Measurements from ENCODE around the gene TMEM117. TPM values are rescaled to one million over a fixed set of nuclear protein-coding genes. Genes with fewer than 3 reads are reported as not detected.
A peak's percentile ranks its signal among the peaks of the same experiment; 100 is the strongest.

TMEM117 gene
- polyA plus RNA-seq (ENCODE audit: insufficient read depth in 1 of 5, insufficient read length in 5 of 5, low replicate concordance in 1 of 5), result 1 to 10 TPM; 5.4 to 7.3 (median 6.0) TPM
- long read RNA-seq, donor 1, partial matches to known transcripts, result 0 of 3 reads
- long read RNA-seq, donor 1, other reads (novel, unspliced or antisense), result 0 of 3 reads
- long read RNA-seq, donor 2, partial matches to known transcripts, result 0 of 1 reads
- long read RNA-seq, donor 2, other reads (novel, unspliced or antisense), result 0 of 1 reads
- long read RNA-seq, donor 3, partial matches to known transcripts, result 0 of 2 reads
- long read RNA-seq, donor 3, other reads (novel, unspliced or antisense), result 0 of 2 reads
- long read RNA-seq, donor 4, partial matches to known transcripts, result 0 of 3 reads
- long read RNA-seq, donor 4, other reads (novel, unspliced or antisense), result 0 of 3 reads
- long read RNA-seq, donor 5, partial matches to known transcripts, result 0 of 1 reads
- long read RNA-seq, donor 5, other reads (novel, unspliced or antisense), result 0 of 1 reads
- long read RNA-seq, donor 6, partial matches to known transcripts, result 0 of 4 reads
- long read RNA-seq, donor 6, other reads (novel, unspliced or antisense), result 0 of 4 reads
- long read RNA-seq, donor 7, partial matches to known transcripts, result 0 of 2 reads
- long read RNA-seq, donor 7, other reads (novel, unspliced or antisense), result 0 of 2 reads
- long read RNA-seq, donor 8, partial matches to known transcripts, result 0 of 1 reads
- long read RNA-seq, donor 8, other reads (novel, unspliced or antisense), result 0 of 1 reads

DNA sequence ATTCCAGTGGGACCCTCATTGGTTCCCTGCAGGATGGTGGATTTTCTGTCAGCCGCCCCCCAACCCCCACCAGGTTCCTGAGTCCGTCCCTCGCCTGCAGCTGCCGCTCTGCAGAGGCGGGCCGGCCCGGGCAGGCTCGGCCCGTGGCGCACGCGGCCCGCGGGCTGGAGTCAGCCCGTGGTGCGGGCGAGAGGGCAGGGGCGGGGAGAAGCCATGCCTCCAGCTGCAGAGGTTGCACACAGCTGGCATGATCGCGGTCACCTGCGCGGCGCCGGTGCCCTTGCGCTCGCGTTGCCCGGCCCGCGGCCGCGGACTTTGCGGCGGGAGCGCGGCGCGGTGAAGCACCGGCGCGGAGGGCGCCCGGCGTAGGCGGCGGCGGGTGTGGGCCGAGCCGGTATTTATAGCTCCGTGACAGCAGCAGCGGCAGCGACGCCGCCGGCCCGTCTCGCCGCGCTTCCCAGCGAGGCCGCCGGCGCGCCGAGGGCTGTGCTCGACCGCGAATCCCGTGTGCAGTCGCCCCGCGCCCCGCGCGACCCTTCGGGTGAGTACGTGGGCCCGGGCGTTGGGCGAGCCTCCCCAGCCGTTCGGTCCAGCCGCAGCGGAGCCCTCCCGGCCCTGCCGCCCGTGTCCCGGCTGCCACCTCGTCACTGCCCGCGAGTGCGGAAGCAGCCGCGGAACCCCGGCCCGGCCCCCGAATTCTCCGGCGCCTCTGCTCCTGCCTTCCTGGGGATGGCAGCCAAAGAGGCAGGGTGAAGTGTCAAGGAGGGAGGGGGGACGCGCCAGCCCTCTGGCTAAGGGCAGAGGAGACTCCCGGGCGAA is at the start of gene TMEM117:
Gene TMEM117 (plus strand): TSS at position 426 of the 819 bp plus-strand sequence.
- DNase-seq, result peak; percentile 68 to 71

DNA sequence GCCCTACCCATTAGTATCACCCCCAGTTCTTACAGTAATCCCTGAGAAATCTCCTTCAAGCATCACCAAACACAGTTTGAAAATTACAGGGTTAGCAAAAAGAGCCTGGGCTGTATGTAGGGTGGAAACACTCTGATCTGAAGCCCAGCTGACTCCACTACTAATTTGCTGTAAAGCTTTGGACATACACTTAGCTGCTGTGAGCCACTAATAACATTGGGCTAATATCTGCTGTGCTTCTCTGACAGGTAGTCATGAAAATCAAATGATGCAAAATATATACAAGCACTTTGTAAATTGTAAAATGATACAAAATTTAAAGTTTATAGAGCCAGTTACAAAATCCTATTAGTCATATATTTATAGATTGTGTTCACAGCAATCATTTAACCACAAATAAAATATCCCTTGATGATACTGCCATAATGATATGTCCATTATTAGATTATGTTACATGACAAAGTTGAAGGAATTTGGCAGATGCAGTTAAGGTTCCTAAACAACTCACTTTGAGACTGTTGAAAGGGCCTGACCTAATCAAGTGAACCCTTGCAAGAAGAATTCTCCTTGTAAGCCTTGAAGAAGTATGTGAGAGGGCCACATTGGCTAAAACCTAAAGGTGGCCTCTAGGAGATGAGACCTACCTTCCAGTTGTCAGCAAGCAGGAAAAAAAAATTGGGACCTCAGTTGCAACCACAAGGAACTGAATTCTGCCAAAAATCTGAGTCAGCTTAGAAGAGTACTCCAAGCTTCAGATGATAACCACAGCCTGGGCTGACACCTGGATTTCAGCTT is 48.8 kb upstream of the TMEM117 start:
- no peak for DNase-seq

DNA sequence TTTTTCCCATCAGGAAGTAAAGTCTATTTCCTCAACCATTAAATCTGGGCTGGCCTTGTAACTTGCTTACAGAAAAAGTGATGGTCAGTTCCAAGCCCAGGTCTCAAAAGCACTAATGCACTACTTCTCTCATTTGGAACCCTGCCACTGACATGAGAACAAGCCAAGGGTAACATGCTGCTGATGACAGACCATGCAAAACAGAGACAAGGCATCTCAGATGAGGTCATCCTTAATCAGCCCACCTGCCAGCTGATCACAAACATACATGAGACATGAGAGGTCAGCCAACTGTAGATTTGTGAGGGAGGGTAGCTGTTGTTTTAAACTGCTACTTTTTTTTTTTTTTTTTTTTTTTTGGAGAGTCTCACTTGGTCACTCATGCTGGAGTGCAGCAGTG is 45.9 kb upstream of the TMEM117 start:
- DNase-seq, result no peak

DNA sequence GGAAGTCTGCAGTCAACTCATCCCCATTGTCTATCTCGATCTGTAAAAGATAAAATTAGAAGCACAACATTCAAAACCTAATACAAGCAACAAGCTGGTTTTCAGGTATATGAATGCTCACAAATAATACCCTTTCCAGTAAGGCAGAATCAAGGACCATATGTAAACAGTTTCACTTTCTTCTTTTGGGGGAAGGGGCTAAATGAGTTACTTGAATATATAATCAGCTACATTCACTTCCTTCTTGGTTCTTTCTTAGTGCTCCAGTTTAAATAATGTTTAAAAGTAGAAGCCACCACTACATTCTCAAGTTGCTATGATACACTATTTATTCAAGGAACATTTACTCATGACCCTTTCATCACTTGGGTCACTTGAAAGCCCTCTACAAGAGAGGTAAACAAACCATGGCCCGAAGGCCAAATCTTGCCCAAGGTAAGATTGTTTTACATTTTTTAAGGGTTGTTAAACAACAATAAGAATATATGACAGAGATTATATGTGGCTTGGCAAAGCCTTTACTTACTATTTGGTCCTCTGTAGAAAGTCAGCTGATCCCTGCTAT is 40.1 kb upstream of the TMEM117 start:
- peak; percentile 43 to 44 for DNase-seq

DNA sequence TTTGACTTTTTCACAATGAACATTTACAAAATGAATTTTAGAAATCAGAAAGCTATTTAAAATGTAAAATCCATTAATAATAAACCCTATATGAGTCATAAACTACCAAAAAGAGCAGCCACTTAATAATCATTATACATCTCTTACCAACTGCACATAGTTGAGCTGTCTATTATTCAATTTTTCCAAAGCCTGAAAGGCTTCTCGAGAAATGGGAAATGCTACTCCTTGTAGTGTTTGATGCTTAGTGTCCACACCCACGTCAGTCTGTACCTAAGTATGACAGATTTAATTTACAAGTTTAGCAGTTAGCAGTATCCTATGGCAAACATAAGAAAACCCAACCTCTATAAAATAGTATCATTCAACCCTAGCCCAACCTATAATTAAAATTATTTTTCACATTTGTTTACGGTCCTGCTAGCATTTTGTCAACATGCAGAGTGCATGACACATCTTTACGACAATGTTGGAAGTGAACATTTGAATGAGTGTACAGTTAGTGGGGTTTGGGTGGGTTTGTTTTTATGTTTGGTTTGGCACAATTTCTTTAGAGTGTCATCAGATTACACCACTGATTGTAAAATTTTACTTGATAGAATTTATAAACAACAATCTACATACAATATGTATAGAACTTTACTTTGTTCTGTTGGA is 38.2 kb upstream of the TMEM117 start:
- DNase-seq, result no peak

DNA sequence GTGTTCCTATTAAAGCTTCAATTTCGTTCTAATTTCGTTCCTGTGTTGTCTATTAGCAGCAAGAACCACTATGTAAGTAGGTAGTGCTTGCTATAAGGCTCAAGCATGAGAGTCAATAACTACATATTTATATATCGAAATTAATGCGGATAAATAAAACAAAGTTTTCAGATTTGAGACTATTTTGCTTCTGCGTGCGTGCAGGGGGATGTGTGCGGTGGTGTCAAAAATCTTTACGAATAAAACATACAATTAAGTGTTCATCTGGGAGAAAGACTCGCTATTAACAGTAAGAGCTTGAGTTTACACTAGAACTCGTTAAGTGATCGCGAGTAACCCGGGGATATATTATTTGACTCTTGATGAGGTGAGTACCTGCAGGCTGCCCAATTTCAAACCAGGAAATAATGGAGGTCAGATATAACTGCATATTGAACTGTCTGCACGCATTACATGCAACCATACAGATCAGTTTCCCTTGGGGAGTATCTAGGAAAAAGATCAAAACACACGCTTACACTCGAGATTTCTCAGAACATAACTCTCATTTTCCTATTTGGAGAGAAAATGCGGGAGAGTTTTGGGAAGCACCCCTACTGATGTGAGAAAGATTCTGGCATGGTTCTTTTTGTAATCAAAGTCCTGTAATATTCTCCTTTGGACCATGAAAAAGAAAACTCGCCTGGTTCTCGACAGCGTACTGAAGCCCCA is 30.6 kb upstream of the TMEM117 start:
- peak in 1 of 2 donors; percentile 21 for DNase-seq

DNA sequence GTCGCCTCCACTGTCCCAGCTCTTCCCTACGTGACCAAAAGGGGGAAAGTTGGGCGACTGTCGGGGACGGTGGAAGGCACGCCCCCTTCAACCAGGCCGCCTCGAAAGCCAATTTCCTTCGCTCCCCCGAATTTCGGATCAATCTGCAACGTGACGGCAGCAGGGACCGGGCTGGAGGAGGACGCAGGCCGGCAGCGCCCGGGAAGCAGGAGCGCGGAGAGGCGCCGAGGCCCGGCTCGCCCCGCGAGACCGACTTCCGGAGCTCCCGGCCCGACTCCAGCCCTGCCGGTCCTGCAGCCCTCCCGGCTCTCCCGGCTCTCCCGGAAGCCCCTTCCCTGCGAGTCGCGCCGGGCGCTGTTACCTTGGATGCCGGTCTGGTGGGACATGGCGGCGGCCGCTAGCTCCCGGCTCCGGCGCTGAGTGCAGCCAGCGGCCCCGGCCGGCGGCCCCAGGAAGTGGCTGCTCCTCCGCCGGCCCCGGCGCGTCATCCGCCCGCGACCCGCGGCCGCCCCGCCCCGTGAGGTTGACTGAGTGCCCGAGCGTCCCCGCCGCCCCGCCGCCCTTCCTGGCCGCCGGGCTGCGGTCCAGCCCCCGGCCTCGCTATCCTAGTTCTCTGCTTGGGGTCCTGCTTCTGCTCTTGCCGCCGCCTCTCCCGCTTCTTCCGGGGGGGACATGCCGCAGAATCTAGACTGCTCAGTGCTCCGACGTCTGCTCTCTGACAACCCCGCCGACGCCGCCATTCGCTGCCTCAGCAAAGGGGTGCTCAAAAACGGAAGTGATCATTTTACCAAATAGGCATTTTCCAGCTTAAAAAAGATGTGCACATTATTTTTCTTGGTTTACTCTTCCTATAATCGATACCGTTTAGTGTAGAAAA is 29.8 kb upstream of the TMEM117 start, which contains the start of gene TWF1:
Gene TWF1 (minus strand): TSS at position 458 of the 877 bp plus-strand sequence. CDS start 72 bp downstream, at position 386.
- DNase-seq, result peak; percentile 86 to 91

DNA sequence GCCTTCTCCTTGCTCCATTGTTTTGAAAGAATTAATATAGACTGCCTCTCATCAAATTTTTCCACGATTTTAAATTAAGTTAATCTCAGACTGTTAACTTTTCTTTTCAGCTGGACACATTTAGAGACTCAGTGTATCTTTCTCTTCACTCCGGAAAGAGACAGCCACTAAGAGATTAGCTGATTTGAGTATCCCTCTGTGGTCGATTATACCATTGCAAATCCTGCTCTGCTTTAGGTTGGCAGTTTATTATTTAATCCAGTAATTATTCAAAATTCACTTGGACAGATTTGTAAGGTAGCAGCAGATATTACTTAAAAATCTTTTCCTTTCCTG is 29.2 kb upstream of the TMEM117 start:
- no peak for DNase-seq

DNA sequence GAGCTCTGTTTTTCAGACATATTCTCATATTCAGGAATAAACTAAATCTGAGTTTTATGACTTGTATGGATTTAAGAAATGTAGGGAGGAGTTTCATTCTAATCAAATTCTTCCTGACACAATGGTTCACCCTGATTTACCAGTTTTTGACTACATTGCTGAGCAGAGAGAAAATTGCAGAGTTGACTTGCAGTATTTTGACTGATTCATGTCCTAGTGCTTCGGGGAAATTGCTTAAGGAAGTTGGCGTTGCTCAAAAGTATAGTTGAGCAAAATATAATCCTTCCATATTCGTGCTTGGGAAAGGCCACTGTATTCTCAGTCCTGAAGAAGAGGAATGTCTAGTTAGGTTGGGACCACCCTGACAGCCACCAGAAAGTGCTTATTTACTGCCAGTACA is 28.5 kb upstream of the TMEM117 start:
- no peak for DNase-seq

DNA sequence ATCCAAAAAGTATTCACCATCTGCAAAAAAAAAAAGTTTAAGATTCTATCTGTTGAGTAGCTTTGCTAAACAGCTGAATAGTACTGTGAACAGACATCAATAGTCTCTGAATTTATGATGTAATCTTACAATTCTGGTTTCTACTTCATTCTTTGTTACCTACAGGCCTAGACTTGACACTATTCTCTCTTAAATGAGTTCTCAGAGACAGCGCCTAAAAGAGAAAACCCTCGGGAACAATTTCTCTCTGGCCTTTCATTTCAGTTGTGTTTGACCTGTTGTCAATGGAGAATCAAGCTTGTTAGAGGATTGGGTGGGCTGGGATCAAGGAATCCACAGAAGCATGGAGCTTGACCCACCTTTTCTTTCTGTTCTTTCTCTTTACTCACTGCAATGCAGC is 23.8 kb upstream of the TMEM117 start:
- DNase-seq, result no peak

DNA sequence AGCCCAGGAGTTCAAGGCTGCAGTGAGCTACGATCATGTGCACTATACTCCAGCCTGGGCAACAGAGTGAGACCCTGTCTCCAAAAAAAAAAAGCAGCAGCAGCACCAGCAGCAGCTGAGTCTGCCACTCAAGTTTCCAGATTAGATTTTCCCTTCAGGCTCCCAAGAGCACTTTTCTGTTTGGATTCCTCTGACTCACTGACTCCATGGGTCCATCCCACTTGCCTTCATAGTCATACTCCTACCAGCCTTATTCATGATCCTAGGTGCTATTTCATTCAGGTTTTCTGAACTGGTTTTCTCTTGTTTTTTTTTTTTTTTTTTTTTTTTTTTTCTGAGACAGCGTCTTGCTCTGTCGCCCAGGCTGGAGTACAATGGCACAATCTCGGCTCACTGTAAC is 23.0 kb upstream of the TMEM117 start:
- DNase-seq, result no peak

DNA sequence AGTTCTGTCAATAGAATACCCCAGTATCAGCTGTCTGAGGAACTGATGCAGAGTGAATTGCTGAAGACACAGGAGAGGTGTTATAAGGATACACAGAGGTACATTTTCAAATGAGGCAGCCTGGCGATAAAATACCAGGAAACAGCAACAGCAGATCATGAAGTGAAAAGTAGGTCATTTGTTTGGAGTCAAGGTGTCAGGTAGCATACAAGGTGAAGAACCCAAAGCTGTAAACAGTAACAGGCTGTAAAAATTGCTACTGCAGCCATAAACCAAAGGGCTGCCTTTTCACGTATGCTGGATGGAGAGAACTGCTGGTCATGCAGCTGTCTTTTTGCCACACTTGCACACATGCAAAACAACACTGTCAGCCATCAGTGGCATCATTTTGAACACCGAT is 20.5 kb upstream of the TMEM117 start:
- DNase-seq, result no peak

DNA sequence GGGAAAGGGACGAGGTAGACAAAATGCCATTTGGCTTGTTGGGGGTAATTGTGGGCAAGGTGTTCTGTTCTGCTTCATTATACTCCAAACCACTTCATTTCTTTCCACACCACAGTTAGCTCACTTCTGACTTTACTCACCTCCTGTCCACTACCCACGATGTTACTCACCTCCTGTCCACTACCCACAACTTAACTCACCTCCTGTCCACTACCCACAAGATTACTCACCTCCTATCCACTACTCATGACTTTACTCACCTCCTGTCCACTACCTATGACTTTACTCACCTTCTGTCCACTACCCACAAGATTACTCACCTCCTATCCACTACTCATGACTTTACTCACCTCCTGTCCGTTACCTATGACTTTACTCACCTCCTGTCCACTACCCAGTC is 19.7 kb upstream of the TMEM117 start:
- no peak for DNase-seq

DNA sequence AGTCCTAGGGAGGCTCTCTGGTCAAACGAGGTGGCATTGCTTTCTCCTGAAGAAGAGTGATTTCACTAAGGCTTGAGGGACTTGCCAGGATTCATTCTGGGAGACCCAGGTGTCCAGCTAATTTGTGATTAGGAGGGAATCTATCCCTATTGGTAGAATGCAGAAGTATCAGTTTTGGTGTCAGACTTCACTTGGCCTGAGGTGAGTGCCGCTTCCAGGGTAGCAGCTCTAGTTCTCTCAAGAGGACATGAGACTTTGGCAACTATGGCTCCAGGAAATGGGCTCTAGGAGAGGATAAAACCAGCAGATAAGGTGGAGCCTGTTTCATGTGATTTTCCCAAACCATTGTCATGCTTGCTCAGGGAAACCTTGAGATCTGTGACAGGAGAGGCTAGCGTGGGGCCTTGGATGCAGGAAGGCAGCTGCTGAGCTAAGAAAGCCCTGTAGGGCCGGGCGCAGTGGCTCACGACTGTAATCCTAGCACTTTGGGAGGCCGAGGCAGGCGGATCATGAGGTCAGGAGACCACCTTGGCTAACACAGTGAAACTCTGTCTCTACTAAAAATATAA is 11.6 kb upstream of the TMEM117 start:
- DNase-seq, result no peak

DNA sequence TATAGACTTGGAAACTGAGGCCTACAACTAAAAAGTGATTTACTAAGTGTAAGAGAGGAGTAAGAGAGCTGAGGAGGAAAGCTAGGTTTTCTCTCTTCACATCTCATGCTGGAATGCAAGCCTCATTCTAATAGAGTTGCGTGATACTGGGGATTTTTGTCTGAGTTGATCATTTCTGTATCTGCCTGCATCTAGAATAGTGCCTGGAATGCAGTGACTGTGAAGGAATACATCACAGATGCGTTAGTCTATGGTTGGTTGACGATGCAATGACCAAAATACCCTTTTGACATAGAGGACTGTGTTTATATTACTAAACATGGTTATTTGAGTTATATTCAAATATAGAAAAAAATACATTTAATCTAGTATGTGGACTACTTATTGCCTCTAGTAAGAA is 9.2 kb upstream of the TMEM117 start:
- DNase-seq, result no peak

DNA sequence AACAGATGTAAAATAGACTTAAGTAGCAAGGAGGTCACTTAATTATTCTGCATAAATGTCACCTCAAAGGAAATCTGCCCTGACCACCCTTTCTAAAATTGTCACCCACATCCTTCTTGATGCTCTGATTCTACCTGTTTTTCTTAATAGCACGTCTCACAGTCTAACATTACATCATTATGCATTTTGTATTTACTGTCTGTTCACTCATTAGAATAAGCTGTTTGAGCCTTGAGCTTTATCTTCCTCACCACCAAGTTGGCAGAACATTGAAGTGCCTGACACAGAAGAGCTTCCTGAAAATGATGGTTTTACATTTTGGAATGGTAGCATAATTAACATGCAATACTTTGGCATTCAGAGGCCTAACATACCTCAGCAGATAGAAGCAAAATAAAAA is 8.8 kb upstream of the TMEM117 start:
- no peak for DNase-seq

DNA sequence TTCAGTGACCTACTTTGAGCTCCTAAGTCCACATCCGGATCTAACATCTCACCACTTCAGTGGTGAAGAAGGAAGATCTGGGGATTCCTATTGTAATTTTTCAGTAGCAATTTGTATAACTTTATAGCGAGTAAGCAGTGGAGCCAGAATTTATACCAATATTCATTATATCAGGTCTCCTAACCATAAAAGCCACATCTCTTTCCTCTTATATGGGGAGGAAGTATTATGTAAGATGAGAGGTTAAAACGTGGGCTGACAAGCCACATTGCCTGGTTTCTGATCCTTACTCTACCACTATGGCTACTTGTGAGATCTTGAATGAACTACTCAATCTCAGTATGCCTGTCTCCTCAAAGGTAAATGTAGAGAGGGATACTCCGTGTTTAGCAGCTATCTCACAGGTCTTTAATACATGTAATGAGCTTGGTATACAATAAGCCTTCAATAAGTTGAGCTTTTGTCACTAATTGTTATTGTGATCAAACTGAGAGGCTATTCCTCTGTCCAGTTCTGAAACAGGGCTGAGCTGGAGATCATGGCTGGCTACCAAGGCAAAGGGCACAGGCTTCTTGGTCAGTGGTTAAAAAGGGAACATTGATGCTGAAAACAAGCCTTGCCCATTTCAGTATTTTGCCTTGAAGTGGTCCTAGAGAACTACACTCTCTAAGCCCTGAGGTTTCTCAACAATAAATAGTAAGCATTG is 3.3 kb upstream of the TMEM117 start:
- DNase-seq, result no peak

DNA sequence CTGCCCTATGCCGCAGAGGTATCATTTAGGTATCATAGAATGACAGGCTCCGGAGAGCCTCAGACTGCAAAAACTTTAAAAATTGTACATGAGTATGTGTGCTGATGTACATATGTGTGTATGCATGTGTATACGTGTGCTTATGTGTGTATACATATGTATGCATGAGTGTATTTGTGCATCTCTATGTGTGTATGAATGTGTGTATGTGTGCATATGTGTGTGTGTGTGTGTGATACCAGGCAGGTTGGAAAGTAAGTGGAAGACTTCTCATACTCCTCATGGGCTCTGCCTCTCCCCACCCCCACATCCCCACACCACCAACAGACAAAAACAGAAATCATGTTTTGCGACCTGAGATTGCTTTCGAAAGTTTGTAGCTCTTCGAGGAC is 621 bp upstream of the TMEM117 start:
- DNase-seq, result no peak

Measured in right lung (tissue), 10 donors.